PFSK-1 (cell line): ENCODE results near the gene LITAF.

Source experiments
- FOXP2 ChIP-seq: optimal IDR thresholded peaks from 2 replicates; pipeline ENCODE3; 2011; ENCODE audit warnings: borderline replicate concordance, control low read depth, inconsistent platforms; ENCODE audit not compliant: insufficient read depth; ENCODE audit errors: extremely low read length, extremely low read depth
- POLR2AphosphoS5 ChIP-seq: IDR thresholded peaks from 2 replicates; pipeline ENCODE4 v1.6.1; 2012; ENCODE audit warnings: low read depth, mild to moderate bottlenecking, control low read depth, low read length, moderate library complexity
- REST ChIP-seq, 2 experiments: IDR thresholded peaks; 2 replicates each; pipeline versions ENCODE4 v1.6.1 to v1.8.0; 2011 to 2012; ENCODE audit warnings: low read depth in 2 of 2, low read length in 2 of 2, control low read depth in 1 of 2, inconsistent platforms in 1 of 2, mild to moderate bottlenecking in 1 of 2, moderate library complexity in 1 of 2; ENCODE audit not compliant: insufficient read depth in 1 of 2
- SIN3A ChIP-seq: IDR thresholded peaks from 2 replicates; pipeline ENCODE4 v1.6.1; 2012; ENCODE audit warnings: mild to moderate bottlenecking, low read length, moderate library complexity, borderline replicate concordance; ENCODE audit not compliant: insufficient read depth
- TAF1 ChIP-seq: IDR thresholded peaks from 2 replicates; pipeline ENCODE4 v1.6.1; 2012; ENCODE audit warnings: low read length, control low read depth, borderline replicate concordance; ENCODE audit not compliant: insufficient read depth

Gene LITAF

GRCh38 chr16:11613381-11614303 is 26.9 kb upstream of the LITAF start:
- TF ChIP-seq FOXP2 (peak; percentile 58), SIN3A (no peak), REST (IDR thresholded peaks at IDR 0.05; ENCODE audit: insufficient read depth in 1 of 2, low read depth in 2 of 2, low read length in 2 of 2) (no peak)

GRCh38 chr16:11612665-11613025 is 25.9 kb upstream of the LITAF start:
- TF ChIP-seq POLR2AphosphoS5, result no peak

- TF ChIP-seq POLR2AphosphoS5 (no peak), FOXP2 (no peak), SIN3A (no peak), TAF1 (no peak), REST (IDR thresholded peaks at IDR 0.05; ENCODE audit: insufficient read depth in 1 of 2, low read depth in 2 of 2, low read length in 2 of 2) (no peak)
Measured at GRCh38 chr16:11611871-11612664, 25.3 kb upstream of the LITAF start.

- TF ChIP-seq TAF1 (no peak), FOXP2 (no peak), POLR2AphosphoS5 (no peak), REST (IDR thresholded peaks at IDR 0.05; ENCODE audit: insufficient read depth in 1 of 2, low read depth in 2 of 2, low read length in 2 of 2) (no peak), SIN3A (no peak)
Measured at GRCh38 chr16:11610580-11610979, 23.9 kb upstream of the LITAF start.

GRCh38 chr16:11610121-11610505 is 23.4 kb upstream of the LITAF start:
- TF ChIP-seq REST (IDR thresholded peaks at IDR 0.05; ENCODE audit: insufficient read depth in 1 of 2, low read depth in 2 of 2, low read length in 2 of 2), result no peak
- TF ChIP-seq POLR2AphosphoS5, result no peak
- no peak for TF ChIP-seq SIN3A
- TF ChIP-seq TAF1, result no peak
- TF ChIP-seq FOXP2, result no peak
